Natural killer cell (primary cell): ENCODE measurements around the gene ATP7B. TPM values are rescaled to one million over a fixed set of nuclear protein-coding genes. Genes with fewer than 3 reads are reported as not detected.

ENCODE experiments used
- ATAC-seq, 3 donors: fragments of 150-1000 bp in 2 of 3; fragments of 200-7000 bp in 1 of 3; cut with Tn5 transposase; 1 replicate in 1 of 3; 2 replicates in 2 of 3; pipeline ENCODE4 v1.10.0; 2021; ENCODE audit warnings: mild to moderate bottlenecking in 2 of 3, moderate library complexity in 2 of 3
- DNase-seq, 2 donors: peaks; one replicate each; pipeline versions ENCODE4 v3.0.0 to v3.0.0-alpha.2; 2013 to 2021; ENCODE audit warnings: mixed read lengths in 1 of 2
- H3K27ac ChIP-seq: one replicate; pipeline ENCODE4 v1.5.1; 2013; ENCODE audit warnings: mild to moderate bottlenecking, low read length
- H3K27me3 ChIP-seq: one replicate; pipeline ENCODE4 v1.6.1; 2013; ENCODE audit warnings: low read length; ENCODE audit not compliant: control insufficient read depth, insufficient read depth
- H3K36me3 ChIP-seq: one replicate; pipeline ENCODE4 v1.6.1; 2013; ENCODE audit warnings: low read length; ENCODE audit not compliant: control insufficient read depth, insufficient read depth
- H3K4me1 ChIP-seq: one replicate; pipeline ENCODE4 v1.6.1; 2013; ENCODE audit warnings: low read length; ENCODE audit not compliant: control insufficient read depth, insufficient read depth
- H3K4me3 ChIP-seq: one replicate; pipeline ENCODE4 v1.5.1; 2013; ENCODE audit warnings: low read length
- H3K9me3 ChIP-seq: one replicate; pipeline ENCODE4 v1.6.1; 2013; ENCODE audit warnings: low read length; ENCODE audit not compliant: control insufficient read depth, insufficient read depth
- H3K27ac Mint-ChIP-seq, 2 donors: one replicate each; pipeline ENCODE4 v1.8.0; 2022; ENCODE audit warnings: mild to moderate bottlenecking in 2 of 2, mixed read lengths in 2 of 2, moderate library complexity in 1 of 2
- H3K27me3 Mint-ChIP-seq, 2 donors: one replicate each; pipeline ENCODE4 v1.8.0; 2022; ENCODE audit warnings: low read depth in 2 of 2, mixed read lengths in 2 of 2
- H3K36me3 Mint-ChIP-seq: one replicate; pipeline ENCODE4 v1.8.0; 2022; ENCODE audit warnings: mixed read lengths
- H3K4me1 Mint-ChIP-seq, 2 donors: one replicate each; pipeline ENCODE4 v1.8.0; 2022; ENCODE audit warnings: mixed read lengths in 2 of 2
- H3K4me3 Mint-ChIP-seq: one replicate; pipeline ENCODE4 v1.8.0; 2022; ENCODE audit warnings: mild to moderate bottlenecking, moderate library complexity, mixed read lengths
- H3K9me3 Mint-ChIP-seq, 2 donors: one replicate each; pipeline ENCODE4 v1.8.0; 2022; ENCODE audit warnings: mixed read lengths in 2 of 2
- CTCF ChIP-seq: fragments of 200-600 bp; IDR thresholded peaks from one replicate; pipeline ENCODE4 v1.8.0; 2022; ENCODE audit warnings: antibody characterized with exemption
- WGBS: methylation state at CpG from one replicate; pipeline ENCODE4 v1.1.7; 2013; ENCODE audit warnings: missing lambda C conversion rate; ENCODE audit not compliant: insufficient coverage; 5-methylcytosine and 5-hydroxymethylcytosine counted together
- intact Hi-C: fragments of 100-400 bp; cut with micrococcal nuclease; formaldehyde crosslinking; loops from one replicate; pipeline ENCODE4 v1.14.2; 2022
- total RNA-seq, 4 donors: library from RNA; stranded (reverse); fragments of 120-200 nt in 1 of 4; gene quantifications; one replicate each; pipeline versions ENCODE4 v1.2.3 to v1.2.4, GENCODE V29; 2013 to 2022

The ATP7B gene
- total RNA-seq, 3 donors from 2014 or later (not counting 1 experiment from before 2014, with no cell fraction given): 0.45 to 0.64 (median 0.58) TPM

- WGBS: 88% methylated on average over 12 of the region's 13 CpGs
Observed at GRCh38 chr13:52005841-52006522, 5.3 kb downstream of the ATP7B start.

GRCh38 chr13:52004511-52005170 is 6.6 kb downstream of the ATP7B start:
- Mint-ChIP-seq H3K4me1 (no peaks in the 10 kb centered on the region), H3K9me3 (no peaks in the 10 kb centered on the region), H3K27ac (no peak overlapping the region), H3K36me3 (no peaks in the 10 kb centered on the region), H3K27me3 (peaks cover 30 to 36% of the 10 kb centered on the region in 2 donors), H3K4me3 (no peak overlapping the region)
- intact Hi-C loops: no loop called here
- WGBS: 85% methylated on average over 7 of the region's 7 CpGs
- no peaks in the 10 kb centered on the region for H3K27me3 ChIP-seq
- no peaks in the 10 kb centered on the region for H3K36me3 ChIP-seq
- H3K27ac ChIP-seq: no peak overlapping the region
- no peaks in the 10 kb centered on the region for H3K4me1 ChIP-seq
- DNase-seq (no peak), ATAC-seq (no peak)
- no peak for TF ChIP-seq CTCF
- no peak overlapping the region for H3K4me3 ChIP-seq
- H3K9me3 ChIP-seq: no peaks in the 10 kb centered on the region

More at GRCh38 chr13:52005841-52006522, 5.3 kb downstream of the ATP7B start:
- Mint-ChIP-seq H3K9me3 (no peaks in the 10 kb centered on the region), H3K4me1 (peaks cover 2 to 3% of the 10 kb centered on the region in 2 donors), H3K27ac (no peak overlapping the region), H3K27me3 (peaks cover 33 to 40% of the 10 kb centered on the region in 2 donors), H3K4me3 (no peak overlapping the region), H3K36me3 (no peaks in the 10 kb centered on the region)
- peaks cover 5% of the 10 kb centered on the region for H3K27me3 ChIP-seq
- H3K4me1 ChIP-seq: peaks cover 3% of the 10 kb centered on the region
- intact Hi-C loops: no loop called here
- H3K4me3 ChIP-seq: no peak overlapping the region
- no peak for TF ChIP-seq CTCF
- ATAC-seq: no peak
- no peak overlapping the region for H3K27ac ChIP-seq
- no peaks in the 10 kb centered on the region for H3K36me3 ChIP-seq
- no peaks in the 10 kb centered on the region for H3K9me3 ChIP-seq
- no peak for DNase-seq

GRCh38 chr13:52003541-52003940 is 7.7 kb downstream of the ATP7B start:
- intact Hi-C loops: no loop called here
- H3K27ac Mint-ChIP-seq: no peak overlapping the region
- WGBS: 89% methylated on average over 4 of the region's 4 CpGs

More at GRCh38 chr13:52003541-52003940, 7.7 kb downstream of the ATP7B start:
- Histone ChIP-seq H3K36me3 (no peaks in the 10 kb centered on the region), H3K27ac (no peak overlapping the region), H3K4me1 (no peaks in the 10 kb centered on the region), H3K4me3 (no peak overlapping the region), H3K27me3 (no peaks in the 10 kb centered on the region), H3K9me3 (no peaks in the 10 kb centered on the region)
- Mint-ChIP-seq H3K4me3 (no peak overlapping the region), H3K27me3 (peaks cover 27 to 37% of the 10 kb centered on the region in 2 donors), H3K4me1 (no peaks in the 10 kb centered on the region), H3K9me3 (no peaks in the 10 kb centered on the region), H3K36me3 (no peaks in the 10 kb centered on the region)
- no peak for TF ChIP-seq CTCF
- DNase-seq (no peak), ATAC-seq (no peak)
